HG02943 (cell line): ENCODE data around the gene CLDN25.
"Not testable (repeated sequence)": the region's sequence is repeated elsewhere in the genome, so short reads cannot be mapped to it uniquely, and the experiment has no call there.

Source experiments
- ATAC-seq: cut with Tn5 transposase; IDR thresholded peaks from one replicate; pipeline ENCODE4 v1.9.1; 2021; ENCODE audit warnings: mild to moderate bottlenecking, low read depth, moderate library complexity; ENCODE audit not compliant: unreplicated experiment

Gene CLDN25

GRCh38 chr11:113779496-113779895 is at the start of gene CLDN25:
Gene CLDN25, plus strand, starts transcription at chr11:113779796. Its CDS starts 0 bp downstream, at chr11:113779796.
- ATAC-seq: no peak

- no peak for ATAC-seq
These were observed 48.5 kb upstream of the CLDN25 start for GRCh38 chr11:113730887-113731726.

GRCh38 chr11:113732092-113732491 is 47.5 kb upstream of the CLDN25 start:
- ATAC-seq: no peak

GRCh38 chr11:113736323-113736722 is 43.3 kb upstream of the CLDN25 start:
- no peak for ATAC-seq

- ATAC-seq: no peak
These were observed 26.7 kb upstream of the CLDN25 start for GRCh38 chr11:113752932-113753331.

GRCh38 chr11:113760241-113760640 is 19.4 kb upstream of the CLDN25 start:
- ATAC-seq: no peak

GRCh38 chr11:113763040-113763439 is 16.6 kb upstream of the CLDN25 start:
- not testable (repeated sequence) for ATAC-seq

- ATAC-seq: no peak
These were observed 14.9 kb upstream of the CLDN25 start for GRCh38 chr11:113764527-113765219.

- no peak for ATAC-seq
These were observed 7.6 kb upstream of the CLDN25 start for GRCh38 chr11:113771964-113772363.

- no peak for ATAC-seq
These were observed 6.5 kb upstream of the CLDN25 start for GRCh38 chr11:113773092-113773415.

- peak; percentile 98 for ATAC-seq
These were observed 6.0 kb upstream of the CLDN25 start, which contains the start of gene ZW10 for GRCh38 chr11:113773416-113774173. Gene ZW10, minus strand, starts transcription at chr11:113773692. Its CDS starts 26 bp downstream, at chr11:113773666.

- no peak for ATAC-seq
These were observed 5.5 kb upstream of the CLDN25 start for GRCh38 chr11:113774174-113774503.

GRCh38 chr11:113778111-113778910 is 1.3 kb upstream of the CLDN25 start:
- no peak for ATAC-seq

- ATAC-seq: no peak
These were observed 2.1 kb downstream of the CLDN25 start for GRCh38 chr11:113781682-113782081.

GRCh38 chr11:113782134-113782533 is 2.5 kb downstream of the CLDN25 start:
- no peak for ATAC-seq

GRCh38 chr11:113789016-113789415 is 9.4 kb downstream of the CLDN25 start:
- not testable (repeated sequence) for ATAC-seq

- no peak for ATAC-seq
These were observed 10.2 kb downstream of the CLDN25 start for GRCh38 chr11:113789675-113790320.

- ATAC-seq: no peak
These were observed 17.2 kb downstream of the CLDN25 start for GRCh38 chr11:113796663-113797259.

GRCh38 chr11:113802621-113803020 is 23.0 kb downstream of the CLDN25 start:
- ATAC-seq: no peak
